HEK293T (cell line): Measurements from ENCODE around the gene PLA2G4D.

Source experiments
- HDGF ChIP-seq: fragments of 450-650 bp; IDR thresholded peaks from 2 replicates; pipeline ENCODE4 v1.6.1; 2017; ENCODE audit warnings: antibody characterized with exemption, borderline replicate concordance
- SP1 ChIP-seq: fragments of 450-650 bp; IDR thresholded peaks from 2 replicates; pipeline ENCODE4 v1.6.1; 2017
- SUZ12 ChIP-seq: fragments of 450-650 bp; IDR thresholded peaks from 2 replicates; pipeline ENCODE4 v1.6.1; 2016; ENCODE audit warnings: mild to moderate bottlenecking
- TARDBP ChIP-seq: fragments of 450-650 bp; IDR thresholded peaks from 2 replicates; pipeline ENCODE4 v1.6.1; 2016
- TF ChIP-seq, protein P1 (sequence below): fragments of 450-650 bp; IDR thresholded peaks from 2 replicates; pipeline ENCODE4 v1.6.1; 2016

DNA sequence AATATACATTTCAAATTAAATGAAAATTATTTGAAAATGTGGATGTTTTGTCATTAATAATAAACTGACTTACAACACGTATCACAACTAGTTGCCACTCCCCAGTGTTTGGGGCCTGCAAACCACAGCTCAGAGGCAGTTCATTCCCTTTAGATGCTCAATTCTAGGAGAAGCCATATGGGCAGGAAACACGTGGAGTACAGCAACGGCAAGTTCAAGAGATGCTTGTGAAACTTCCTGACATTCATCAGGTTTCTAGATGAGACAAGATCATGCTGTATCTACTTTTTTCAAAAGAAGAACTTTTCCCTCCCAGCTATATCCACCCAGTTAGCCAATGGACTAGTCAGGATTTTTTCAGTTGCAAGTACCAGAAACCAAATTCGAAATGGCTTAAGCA, 17.6 kb upstream of the PLA2G4D start:
- TF ChIP-seq, protein P1, sequence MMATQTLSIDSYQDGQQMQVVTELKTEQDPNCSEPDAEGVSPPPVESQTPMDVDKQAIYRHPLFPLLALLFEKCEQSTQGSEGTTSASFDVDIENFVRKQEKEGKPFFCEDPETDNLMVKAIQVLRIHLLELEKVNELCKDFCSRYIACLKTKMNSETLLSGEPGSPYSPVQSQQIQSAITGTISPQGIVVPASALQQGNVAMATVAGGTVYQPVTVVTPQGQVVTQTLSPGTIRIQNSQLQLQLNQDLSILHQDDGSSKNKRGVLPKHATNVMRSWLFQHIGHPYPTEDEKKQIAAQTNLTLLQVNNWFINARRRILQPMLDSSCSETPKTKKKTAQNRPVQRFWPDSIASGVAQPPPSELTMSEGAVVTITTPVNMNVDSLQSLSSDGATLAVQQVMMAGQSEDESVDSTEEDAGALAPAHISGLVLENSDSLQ = no peak
- TF ChIP-seq SP1 (no peak), TARDBP (no peak), HDGF (no peak), SUZ12 (no peak)
